ES-I3 (cell line): Measurements from ENCODE around the gene UMODL1.

ENCODE experiments used
- H3K36me3 ChIP-seq: 2 replicates; pipeline ENCODE4 v1.6.1; 2013; ENCODE audit warnings: mild to moderate bottlenecking, low read length, control low read depth, moderate library complexity; ENCODE audit not compliant: insufficient read depth
- H3K4me1 ChIP-seq: 2 replicates; pipeline ENCODE4 v1.6.1; 2013; ENCODE audit warnings: mild to moderate bottlenecking, control low read depth, low read length; ENCODE audit not compliant: insufficient read depth
- H3K9ac ChIP-seq: 2 replicates; pipeline ENCODE4 v1.6.1; 2013; ENCODE audit warnings: low read depth, mild to moderate bottlenecking, low read length, moderate library complexity
- H3K9me3 ChIP-seq: 2 replicates; pipeline ENCODE4 v1.6.1; 2013; ENCODE audit warnings: mild to moderate bottlenecking, low read length, moderate library complexity; ENCODE audit not compliant: control insufficient read depth, insufficient read depth

UMODL1 gene

DNA sequence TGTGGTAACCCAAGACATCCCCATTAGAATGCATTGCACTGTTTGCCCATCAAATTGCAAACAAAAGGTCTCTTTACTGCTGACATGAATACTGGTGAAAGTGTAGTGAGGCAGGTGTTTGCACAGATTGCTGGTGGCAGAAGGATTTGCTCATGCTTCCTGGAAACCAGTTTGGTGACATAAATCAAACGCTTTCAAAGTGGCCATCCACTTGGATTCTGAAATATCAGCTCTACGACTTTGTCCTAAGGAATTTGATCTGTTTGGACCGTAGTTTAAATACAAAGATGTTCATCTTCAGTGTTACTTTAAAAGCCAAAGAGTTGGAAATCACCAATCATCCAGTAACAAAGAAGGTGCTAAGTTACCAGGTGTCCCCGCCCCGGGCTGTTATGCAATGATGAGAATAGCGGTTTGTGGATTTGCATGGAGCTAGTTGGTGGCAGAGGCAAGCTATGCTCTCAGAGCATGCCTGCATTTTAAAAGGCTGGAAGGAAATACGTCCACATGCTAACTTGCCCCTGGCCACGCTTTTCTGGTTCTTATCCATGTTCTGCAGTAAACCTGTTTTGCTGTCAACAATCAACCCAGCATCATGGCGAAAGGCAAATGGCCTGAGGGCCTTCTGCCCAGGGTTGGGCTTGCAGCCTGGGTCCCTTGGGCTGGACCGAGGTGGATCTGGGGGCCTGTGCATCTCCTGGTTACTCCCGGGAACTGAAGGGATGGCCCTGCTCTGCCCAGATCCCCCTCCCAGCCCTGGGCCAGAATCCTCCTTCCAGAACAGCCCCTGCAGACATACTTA lies 49.2 kb downstream of the UMODL1 start:
- Histone ChIP-seq H3K9me3 (no peaks in the 10 kb centered on the region), H3K9ac (no peak overlapping the region), H3K4me1 (peaks cover 15% of the 10 kb centered on the region; the same call in 1 of the 2 replicates), H3K36me3 (no peaks in the 10 kb centered on the region)

DNA sequence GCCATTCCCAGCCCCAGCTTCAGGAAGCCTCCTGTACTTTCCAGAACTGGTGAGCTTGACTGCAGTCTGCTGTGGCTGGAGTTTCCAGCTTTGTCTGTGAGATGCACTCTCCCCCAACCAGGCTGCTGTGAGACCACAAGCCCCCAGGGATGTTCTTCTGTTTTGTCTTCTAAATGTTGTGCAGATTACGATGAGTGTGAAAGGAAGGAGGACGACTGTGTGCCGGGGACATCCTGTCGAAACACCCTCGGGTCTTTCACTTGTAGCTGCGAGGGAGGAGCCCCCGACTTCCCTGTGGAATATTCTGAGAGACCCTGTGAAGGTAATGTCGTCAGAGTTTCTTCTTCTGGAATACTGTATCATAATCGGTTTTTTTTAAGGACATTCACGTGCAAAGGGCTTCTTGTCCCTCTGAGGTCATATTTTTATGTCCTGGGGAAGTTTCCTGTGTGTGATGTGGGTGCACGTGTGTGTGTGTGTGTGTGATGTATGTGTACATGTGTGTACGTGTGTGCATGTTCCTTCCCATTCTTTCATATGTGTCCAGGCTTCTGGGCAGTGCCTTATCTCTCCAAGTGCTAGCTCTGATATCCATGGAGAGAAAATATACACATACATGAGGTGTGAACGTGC lies 49.9 kb downstream of the UMODL1 start:
- no peaks in the 10 kb centered on the region for H3K9me3 ChIP-seq
- no peak overlapping the region for H3K9ac ChIP-seq
- peaks cover 15% of the 10 kb centered on the region; the same call in 1 of the 2 replicates for H3K4me1 ChIP-seq
- no peaks in the 10 kb centered on the region for H3K36me3 ChIP-seq

DNA sequence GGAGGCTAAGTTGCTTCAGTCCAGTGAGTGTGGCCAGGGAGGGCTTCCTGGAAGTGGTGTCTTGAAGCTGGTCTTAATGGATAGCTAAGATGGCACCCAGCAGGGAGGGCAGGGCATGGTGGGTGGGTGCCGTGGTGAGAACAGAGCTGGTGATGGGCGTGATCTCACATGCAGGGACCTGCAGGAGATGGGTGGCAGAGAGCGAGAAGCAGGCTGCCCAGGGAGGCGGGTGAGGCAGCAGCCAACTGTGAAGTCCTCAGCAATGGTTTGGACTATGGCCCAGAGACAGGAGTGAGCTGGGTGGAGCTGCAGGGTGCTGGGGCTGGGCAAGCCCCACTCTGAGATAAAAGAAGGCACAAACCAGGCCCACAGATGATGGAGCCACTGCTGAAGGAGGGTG lies 50.7 kb downstream of the UMODL1 start:
- H3K9ac ChIP-seq, result no peak overlapping the region
- H3K36me3 ChIP-seq, result no peaks in the 10 kb centered on the region
- H3K4me1 ChIP-seq, result peaks cover 15% of the 10 kb centered on the region; the same call in 1 of the 2 replicates
- H3K9me3 ChIP-seq, result no peaks in the 10 kb centered on the region

- Histone ChIP-seq H3K36me3 (no peaks in the 10 kb centered on the region), H3K9ac (no peak overlapping the region), H3K9me3 (no peaks in the 10 kb centered on the region), H3K4me1 (peaks cover 15% of the 10 kb centered on the region; the same call in 1 of the 2 replicates)
Measured at GRCh38 chr21:42122398-42122797, 51.3 kb downstream of the UMODL1 start.

GRCh38 chr21:42122808-42123207 lies 51.7 kb downstream of the UMODL1 start:
- Histone ChIP-seq H3K9ac (no peak overlapping the region), H3K36me3 (no peaks in the 10 kb centered on the region), H3K9me3 (no peaks in the 10 kb centered on the region), H3K4me1 (peaks cover 15% of the 10 kb centered on the region; the same call in 1 of the 2 replicates)

DNA sequence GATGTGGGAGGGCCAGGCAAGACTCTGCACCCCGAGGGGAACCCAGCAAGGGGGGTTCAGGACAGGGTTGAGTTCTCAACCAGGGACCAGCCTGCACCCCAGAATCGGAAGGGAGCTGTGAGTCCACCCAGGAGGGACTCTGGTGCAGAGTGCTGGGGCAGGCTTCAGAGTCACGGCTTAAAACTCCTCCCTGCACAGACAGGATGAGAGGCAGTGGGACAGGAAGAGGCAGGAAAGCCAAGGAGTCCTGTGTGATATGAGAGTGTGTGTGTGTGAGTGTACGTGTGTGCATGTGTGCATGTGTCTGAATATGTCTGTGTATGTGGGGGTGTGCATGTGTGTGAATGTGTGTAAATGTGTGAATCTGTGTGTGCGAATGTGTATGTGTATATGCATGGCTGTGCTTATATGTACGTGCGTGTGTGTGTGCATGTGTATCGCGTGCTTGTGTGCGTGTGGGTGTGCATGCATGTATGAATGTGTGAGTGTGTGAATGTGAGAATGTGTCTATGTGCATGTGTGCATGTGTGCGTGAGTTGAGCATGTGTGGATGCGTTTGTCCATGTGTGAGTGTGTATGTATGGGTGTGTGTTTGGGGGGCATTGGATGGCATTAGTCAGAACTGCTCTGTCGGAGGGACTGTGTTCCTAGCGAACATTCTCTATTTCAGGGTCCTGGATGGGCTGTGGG lies 52.2 kb downstream of the UMODL1 start:
- Histone ChIP-seq H3K36me3 (no peaks in the 10 kb centered on the region), H3K9me3 (no peaks in the 10 kb centered on the region), H3K4me1 (peaks cover 15% of the 10 kb centered on the region; the same call in 1 of the 2 replicates), H3K9ac (no peak overlapping the region)

- Histone ChIP-seq H3K36me3 (no peaks in the 10 kb centered on the region), H3K9ac (no peak overlapping the region), H3K4me1 (peaks cover 15% of the 10 kb centered on the region; the same call in 1 of the 2 replicates), H3K9me3 (no peaks in the 10 kb centered on the region)
Measured at GRCh38 chr21:42124081-42124480, 53.0 kb downstream of the UMODL1 start.

- Histone ChIP-seq H3K36me3 (no peaks in the 10 kb centered on the region), H3K9ac (no peak overlapping the region), H3K4me1 (peaks cover 14% of the 10 kb centered on the region; the same call in 1 of the 2 replicates), H3K9me3 (no peaks in the 10 kb centered on the region)
Measured at GRCh38 chr21:42124826-42125570, 53.9 kb downstream of the UMODL1 start.

- H3K9ac ChIP-seq, result no peak overlapping the region
- peaks cover 6% of the 10 kb centered on the region; the same call in 1 of the 2 replicates for H3K4me1 ChIP-seq
- no peaks in the 10 kb centered on the region for H3K36me3 ChIP-seq
- H3K9me3 ChIP-seq, result no peaks in the 10 kb centered on the region
Measured at GRCh38 chr21:42125571-42126544, 54.7 kb downstream of the UMODL1 start.

GRCh38 chr21:42127164-42128150 lies 56.3 kb downstream of the UMODL1 start:
- Histone ChIP-seq H3K36me3 (no peaks in the 10 kb centered on the region), H3K9me3 (no peaks in the 10 kb centered on the region), H3K4me1 (no peaks in the 10 kb centered on the region), H3K9ac (no peak overlapping the region)

- Histone ChIP-seq H3K9me3 (no peaks in the 10 kb centered on the region), H3K4me1 (no peaks in the 10 kb centered on the region), H3K36me3 (no peaks in the 10 kb centered on the region), H3K9ac (no peak overlapping the region)
Measured at GRCh38 chr21:42129300-42130266, 58.5 kb downstream of the UMODL1 start.
